ENCODE measurements around the gene F13B. TPM values are rescaled to one million over a fixed set of nuclear protein-coding genes. Genes with fewer than 3 reads are reported as not detected.
"Not testable (repeated sequence)": the region's sequence is repeated elsewhere in the genome, so short reads cannot be mapped to it uniquely, and the experiment has no call there.

The F13B gene
- total and polyA plus RNA-seq, 2 of the 4 experiments (the other 2 are of a cell fraction), result not detected

GRCh38 chr1:197096971-197097370 is 29.9 kb upstream of the F13B start:
- H3K27me3 ChIP-seq (ENCODE audit: control insufficient read depth, insufficient read depth, low read length); H3K18ac ChIP-seq (ENCODE audit: low read depth, low read length); H2BK120ac ChIP-seq (ENCODE audit: low read depth, low read length); H3K4ac ChIP-seq (ENCODE audit: low read depth, low read length); H3K14ac ChIP-seq (replicated peaks; ENCODE audit: low read depth, low read length); H3K23ac ChIP-seq (ENCODE audit: low read depth, low read length); CTCF ChIA-PET; BruUV-seq (replicated peaks); H3K4me2 ChIP-seq (ENCODE audit: low read depth, low read length); H3K27ac ChIP-seq (ENCODE audit: insufficient read depth, low read length); dilution Hi-C loops (cut with HindIII; ENCODE audit: low sequenced_read_pairs, unreplicated experiment); H3K4me1 ChIP-seq (ENCODE audit: control insufficient read depth, insufficient read depth, low read length); intact Hi-C loops (cut with micrococcal nuclease); in situ Hi-C loops (cut with MboI; ENCODE audit: low sequenced_read_pairs); DNase-seq; H3K9ac ChIP-seq (ENCODE audit: low read depth, low read length); H4K5ac ChIP-seq (ENCODE audit: low read depth, low read length); H3K36me3 ChIP-seq (ENCODE audit: control insufficient read depth, insufficient read depth, low read length); H2BK5ac ChIP-seq (ENCODE audit: low read depth, low read length, poor library complexity, severe bottlenecking); H4K91ac ChIP-seq (ENCODE audit: insufficient read depth, low read depth, low read length); H2BK20ac ChIP-seq (ENCODE audit: low read depth, low read length); H2AFZ ChIP-seq (replicated peaks; ENCODE audit: low read length, poor library complexity); POLR2A ChIA-PET (ENCODE audit: unreplicated experiment); H3K79me1 ChIP-seq (ENCODE audit: low read depth in 1 of 2, low read length in 2 of 2); H4K8ac ChIP-seq (ENCODE audit: low read depth in 2 of 2, low read length in 2 of 2); H2AK5ac ChIP-seq (ENCODE audit: low read depth, low read length); H3K4me3 ChIP-seq (ENCODE audit: insufficient read depth, low read depth, low read length); H3K9me1 ChIP-seq (ENCODE audit: insufficient read depth, low read length); ATAC-seq (ENCODE audit: low read depth); H3K56ac ChIP-seq (ENCODE audit: extremely low read depth, insufficient read depth, low read length); H2AK9ac ChIP-seq (replicated peaks; ENCODE audit: low read depth, low read length, poor library complexity); H3K9me3 ChIP-seq (ENCODE audit: control insufficient read depth, insufficient read depth, low read length); H4K20me1 ChIP-seq (ENCODE audit: insufficient read depth, low read length); H2BK15ac ChIP-seq (ENCODE audit: low read depth, low read length): not testable (repeated sequence)
- no CpG with 5 or more reads among the region's 2 CpGs for WGBS, 2 experiments (ENCODE audit: extremely low coverage in 2 of 2, insufficient read length in 1 of 2)
